ENCODE data around the gene MAP2K1. TPM values are rescaled to one million over a fixed set of nuclear protein-coding genes. Genes with fewer than 3 reads are reported as not detected.

Gene MAP2K1
- total and polyA plus RNA-seq, 4 donors: 14.3 to 30.2 (median 24.4) TPM

GRCh38 chr15:66409565-66410108 lies 22.9 kb downstream of the MAP2K1 start:
- TF ChIP-seq REST (IDR thresholded peaks at IDR 0.05) (no peak), EGR1 (IDR thresholded peaks at IDR 0.05; ENCODE audit: low read depth in 2 of 2) (no peak), CTCF (IDR thresholded peaks at IDR 0.05; ENCODE audit: low read depth, low read length, missing input control) (no peak), JUND (IDR thresholded peaks at IDR 0.05) (no peak), SP1 (IDR thresholded peaks at IDR 0.05) (no peak), TAF1 (conservative IDR thresholded peaks at IDR 0.05) (no peak), FOXA2 (IDR thresholded peaks at IDR 0.05) (no peak), FOXA1 (IDR thresholded peaks at IDR 0.05) (no peak), RXRA (IDR thresholded peaks at IDR 0.05) (no peak), NR2F2 (IDR thresholded peaks at IDR 0.05) (no peak), MAX (IDR thresholded peaks at IDR 0.05) (no peak), GABPA (IDR thresholded peaks at IDR 0.05 in 1 of 2, conservative IDR thresholded peaks at IDR 0.05 in 1 of 2) (no peak), YY1 (IDR thresholded peaks at IDR 0.05) (no peak), HNF4A (conservative IDR thresholded peaks at IDR 0.05) (no peak), RAD21 (IDR thresholded peaks at IDR 0.05) (no peak), ATF3 (IDR thresholded peaks at IDR 0.05) (no peak), HNF4G (IDR thresholded peaks at IDR 0.05) (no peak), ZBTB33 (IDR thresholded peaks at IDR 0.05) (no peak)
- WGBS: 93% methylated on average over 3 of the region's 3 CpGs
- no peaks in the 10 kb centered on the region for H3K27me3 ChIP-seq (ENCODE audit: control insufficient read depth in 4 of 4, insufficient read depth in 4 of 4, low read length in 3 of 4)
- no peaks in the 10 kb centered on the region for H3K9me3 ChIP-seq (ENCODE audit: control insufficient read depth in 4 of 4, low read length in 3 of 4)
- no peaks in the 10 kb centered on the region for H3K36me3 ChIP-seq (ENCODE audit: control insufficient read depth in 4 of 4, insufficient read depth in 3 of 4, low read depth in 1 of 4, low read length in 3 of 4)
- peaks cover 2 to 21% (median 18%) of the 10 kb centered on the region in 4 donors for H3K4me1 ChIP-seq (ENCODE audit: control insufficient read depth in 4 of 4, insufficient read depth in 4 of 4, low read length in 3 of 4)
- DNase-seq (ENCODE audit: low spot score): no peak
- H3K4me3 ChIP-seq (ENCODE audit: low read depth in 1 of 3, low read length in 3 of 3): no peak overlapping the region
- H3K27ac ChIP-seq (ENCODE audit: low read depth in 1 of 2, low read length in 2 of 2): no peak overlapping the region
- H3K9ac ChIP-seq (ENCODE audit: low read depth in 1 of 2, low read length in 2 of 2): no peak overlapping the region

Measured in liver (tissue), 9 donors.